ENCODE results near the gene RFX6.
A peak's percentile ranks its signal among the peaks of the same experiment; 100 is the strongest.
"Not testable (repeated sequence)": the region's sequence is repeated elsewhere in the genome, so short reads cannot be mapped to it uniquely, and the experiment has no call there.

RFX6 gene, protein sequence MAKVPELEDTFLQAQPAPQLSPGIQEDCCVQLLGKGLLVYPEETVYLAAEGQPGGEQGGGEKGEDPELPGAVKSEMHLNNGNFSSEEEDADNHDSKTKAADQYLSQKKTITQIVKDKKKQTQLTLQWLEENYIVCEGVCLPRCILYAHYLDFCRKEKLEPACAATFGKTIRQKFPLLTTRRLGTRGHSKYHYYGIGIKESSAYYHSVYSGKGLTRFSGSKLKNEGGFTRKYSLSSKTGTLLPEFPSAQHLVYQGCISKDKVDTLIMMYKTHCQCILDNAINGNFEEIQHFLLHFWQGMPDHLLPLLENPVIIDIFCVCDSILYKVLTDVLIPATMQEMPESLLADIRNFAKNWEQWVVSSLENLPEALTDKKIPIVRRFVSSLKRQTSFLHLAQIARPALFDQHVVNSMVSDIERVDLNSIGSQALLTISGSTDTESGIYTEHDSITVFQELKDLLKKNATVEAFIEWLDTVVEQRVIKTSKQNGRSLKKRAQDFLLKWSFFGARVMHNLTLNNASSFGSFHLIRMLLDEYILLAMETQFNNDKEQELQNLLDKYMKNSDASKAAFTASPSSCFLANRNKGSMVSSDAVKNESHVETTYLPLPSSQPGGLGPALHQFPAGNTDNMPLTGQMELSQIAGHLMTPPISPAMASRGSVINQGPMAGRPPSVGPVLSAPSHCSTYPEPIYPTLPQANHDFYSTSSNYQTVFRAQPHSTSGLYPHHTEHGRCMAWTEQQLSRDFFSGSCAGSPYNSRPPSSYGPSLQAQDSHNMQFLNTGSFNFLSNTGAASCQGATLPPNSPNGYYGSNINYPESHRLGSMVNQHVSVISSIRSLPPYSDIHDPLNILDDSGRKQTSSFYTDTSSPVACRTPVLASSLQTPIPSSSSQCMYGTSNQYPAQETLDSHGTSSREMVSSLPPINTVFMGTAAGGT

DNA sequence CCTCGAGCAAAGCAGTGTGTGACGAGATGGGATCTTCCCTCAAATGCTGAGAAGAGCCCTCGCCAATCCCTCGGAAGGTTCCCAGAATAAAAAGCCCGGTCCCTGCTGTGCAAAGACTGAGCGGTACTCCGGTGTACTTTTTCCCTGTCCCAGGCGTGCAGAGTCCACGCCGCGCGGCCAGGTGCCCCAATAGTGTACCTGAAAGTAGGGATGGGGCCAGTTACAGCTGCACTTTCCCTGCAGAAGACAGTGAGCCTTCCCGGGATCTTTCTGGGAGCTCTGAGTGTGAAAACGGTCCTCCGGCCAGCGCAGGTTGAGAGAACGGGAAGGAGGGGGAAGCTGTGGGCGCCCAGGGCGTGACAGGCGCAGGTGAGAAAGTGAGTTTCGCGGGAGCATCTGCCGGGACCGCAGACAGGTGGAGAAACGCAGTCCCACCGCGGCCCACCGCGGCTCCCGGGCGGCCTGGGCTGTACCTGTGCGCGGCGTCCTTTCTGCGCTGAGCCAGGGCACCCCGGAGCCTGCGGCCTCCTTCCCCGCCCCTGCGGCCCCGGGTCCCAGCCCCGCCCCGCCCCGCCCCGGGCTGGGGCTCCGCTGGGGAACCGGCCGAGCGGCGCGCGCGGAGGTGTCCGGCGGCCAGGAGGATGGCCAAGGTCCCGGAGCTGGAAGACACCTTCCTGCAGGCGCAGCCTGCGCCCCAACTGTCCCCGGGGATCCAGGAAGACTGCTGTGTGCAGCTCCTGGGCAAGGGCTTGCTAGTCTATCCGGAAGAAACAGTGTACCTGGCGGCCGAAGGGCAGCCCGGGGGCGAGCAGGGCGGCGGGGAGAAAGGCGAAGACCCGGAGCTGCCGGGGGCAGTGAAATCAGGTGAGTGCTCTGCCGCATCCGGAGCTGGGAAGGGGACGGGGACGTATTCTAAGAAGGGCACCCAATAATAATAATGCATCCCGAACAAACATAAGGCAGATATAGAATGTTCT is at the start of gene RFX6:
TSS of gene RFX6 (plus strand) at position 608 of the 977 bp plus-strand sequence. CDS start at position 642, 34 bp downstream.
- H3K4me3 ChIP-seq: peak within 1 kb of the TSS; percentile 52

DNA sequence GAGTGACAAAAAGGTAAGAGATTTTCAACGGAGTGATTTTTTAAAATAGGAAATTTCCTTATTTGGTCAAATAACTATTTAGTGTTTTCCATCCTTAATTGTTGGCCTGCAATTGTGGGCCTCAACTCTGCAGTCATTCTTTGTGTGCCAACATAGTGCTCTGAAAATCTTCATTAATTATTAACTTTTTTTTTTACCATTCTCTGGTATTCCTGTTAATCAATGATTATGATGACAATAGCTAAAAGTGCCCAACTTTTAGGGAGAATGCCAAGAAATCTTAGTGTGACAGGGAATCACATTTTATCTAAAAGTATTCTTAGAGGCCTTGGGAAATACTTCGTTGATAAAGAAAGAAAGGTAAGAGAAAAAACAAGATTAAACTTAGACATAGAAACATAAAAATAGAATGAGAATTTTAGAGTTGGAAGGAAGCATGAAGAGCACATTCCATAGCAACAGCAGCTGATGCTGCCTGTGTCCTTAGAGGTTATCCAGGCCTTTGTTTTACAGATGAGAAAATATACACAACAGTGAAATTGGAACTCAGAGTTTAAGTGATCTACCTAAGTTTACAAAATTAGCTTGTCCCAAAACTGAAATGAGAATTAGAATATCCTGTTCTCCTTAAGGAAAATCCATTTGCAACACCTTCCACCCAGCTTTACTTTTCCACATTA is 49.3 kb upstream of the RFX6 start:
- no peak for DNase-seq (ENCODE audit: low spot score)
- Histone ChIP-seq H3K4me3 (no peak overlapping the region), H3K27ac (no peak overlapping the region)
- TF ChIP-seq, protein P1, sequence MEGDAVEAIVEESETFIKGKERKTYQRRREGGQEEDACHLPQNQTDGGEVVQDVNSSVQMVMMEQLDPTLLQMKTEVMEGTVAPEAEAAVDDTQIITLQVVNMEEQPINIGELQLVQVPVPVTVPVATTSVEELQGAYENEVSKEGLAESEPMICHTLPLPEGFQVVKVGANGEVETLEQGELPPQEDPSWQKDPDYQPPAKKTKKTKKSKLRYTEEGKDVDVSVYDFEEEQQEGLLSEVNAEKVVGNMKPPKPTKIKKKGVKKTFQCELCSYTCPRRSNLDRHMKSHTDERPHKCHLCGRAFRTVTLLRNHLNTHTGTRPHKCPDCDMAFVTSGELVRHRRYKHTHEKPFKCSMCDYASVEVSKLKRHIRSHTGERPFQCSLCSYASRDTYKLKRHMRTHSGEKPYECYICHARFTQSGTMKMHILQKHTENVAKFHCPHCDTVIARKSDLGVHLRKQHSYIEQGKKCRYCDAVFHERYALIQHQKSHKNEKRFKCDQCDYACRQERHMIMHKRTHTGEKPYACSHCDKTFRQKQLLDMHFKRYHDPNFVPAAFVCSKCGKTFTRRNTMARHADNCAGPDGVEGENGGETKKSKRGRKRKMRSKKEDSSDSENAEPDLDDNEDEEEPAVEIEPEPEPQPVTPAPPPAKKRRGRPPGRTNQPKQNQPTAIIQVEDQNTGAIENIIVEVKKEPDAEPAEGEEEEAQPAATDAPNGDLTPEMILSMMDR (IDR thresholded peaks at IDR 0.05): no peak

More for the DNA sequence above, at the start of gene RFX6:
- no peak for DNase-seq (ENCODE audit: low spot score)
- TF ChIP-seq, protein P1 (IDR thresholded peaks at IDR 0.05): no peak
- no peak within 1 kb of the TSS for H3K27ac ChIP-seq

DNA sequence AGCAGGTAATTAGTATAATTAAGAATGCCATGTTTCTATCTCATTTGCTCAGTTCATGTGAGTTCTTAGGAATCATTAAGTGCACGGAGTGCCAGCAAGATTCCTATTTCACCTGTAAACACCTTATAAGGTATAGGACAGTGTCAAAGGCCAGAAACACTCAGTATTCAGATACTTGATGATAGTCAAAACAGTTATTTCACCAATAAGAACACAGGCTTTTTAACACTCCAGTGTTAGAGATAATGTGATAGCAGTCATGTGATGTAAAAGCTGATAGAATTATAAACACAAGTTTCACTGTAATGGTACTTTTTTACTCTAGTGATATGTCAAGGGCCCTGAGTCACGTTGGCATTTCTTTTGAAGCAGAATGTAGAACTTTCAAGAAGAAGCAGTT is 48.1 kb upstream of the RFX6 start, which contains the start of gene GPRC6A:
TSS of gene GPRC6A (minus strand) at position 101 of the 400 bp plus-strand sequence. CDS start at position 31, 70 bp downstream.
- DNase-seq (ENCODE audit: low spot score): no peak
- TF ChIP-seq, protein P1 (IDR thresholded peaks at IDR 0.05): no peak
- Histone ChIP-seq H3K4me3 (no peak within 1 kb of the TSS), H3K27ac (no peak within 1 kb of the TSS)

DNA sequence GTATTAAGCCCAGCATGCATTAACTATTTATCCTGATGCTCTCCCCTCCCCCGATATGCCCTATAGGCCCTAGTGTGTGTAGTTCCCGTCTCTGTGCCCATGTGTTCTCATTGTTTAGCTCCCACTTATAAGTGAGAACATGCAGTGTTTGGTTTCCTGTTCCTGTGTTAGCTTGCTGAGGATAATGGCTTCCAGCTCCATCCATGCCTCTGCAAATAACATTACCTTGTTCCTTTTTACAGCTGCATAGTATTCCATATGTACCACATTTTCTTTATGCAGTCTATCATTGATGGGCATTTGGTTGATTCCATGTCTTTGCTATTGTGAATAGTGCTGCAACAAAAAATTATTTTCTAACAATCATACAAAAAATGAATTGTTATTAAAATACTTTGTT is 42.5 kb upstream of the RFX6 start:
- not testable (repeated sequence) for H3K27ac ChIP-seq; H3K4me3 ChIP-seq; DNase-seq (ENCODE audit: low spot score)

DNA sequence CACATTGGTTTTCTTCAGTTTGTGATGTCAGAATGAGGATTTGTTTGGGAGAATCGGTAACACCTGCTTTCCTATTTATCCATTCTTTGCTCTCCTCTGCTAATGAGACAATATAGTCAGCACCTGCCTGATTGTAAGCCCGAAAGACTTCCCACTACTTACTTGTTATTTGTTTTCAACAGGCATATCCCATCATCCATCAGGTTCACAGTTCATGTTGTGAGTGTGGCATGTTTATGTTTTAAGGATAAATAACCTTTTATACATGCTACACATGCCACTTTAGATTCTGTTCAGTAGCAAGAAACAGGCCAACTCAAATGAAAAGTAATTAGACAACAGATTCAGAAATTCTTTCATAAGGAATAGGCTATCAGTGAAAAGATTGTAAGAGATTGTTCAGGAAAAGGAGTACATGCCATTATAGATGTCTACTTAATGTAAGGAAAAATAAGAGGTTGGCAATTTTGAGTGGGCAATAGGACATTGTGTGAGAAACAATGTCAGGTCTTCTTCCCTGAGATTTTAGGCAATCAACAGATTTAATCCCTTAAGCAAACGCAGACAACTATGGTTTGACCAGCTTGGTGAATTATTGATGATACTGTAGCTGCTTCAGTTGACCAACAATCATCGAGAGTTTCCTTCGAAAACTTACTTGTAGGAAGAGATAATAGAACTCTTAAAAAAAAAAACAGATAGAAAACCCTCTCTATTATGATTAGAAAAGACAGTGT is 40.3 kb upstream of the RFX6 start:
- Histone ChIP-seq H3K27ac (no peak overlapping the region), H3K4me3 (no peak overlapping the region)
- TF ChIP-seq, protein P1 (IDR thresholded peaks at IDR 0.05): no peak
- no peak for DNase-seq (ENCODE audit: low spot score)

DNA sequence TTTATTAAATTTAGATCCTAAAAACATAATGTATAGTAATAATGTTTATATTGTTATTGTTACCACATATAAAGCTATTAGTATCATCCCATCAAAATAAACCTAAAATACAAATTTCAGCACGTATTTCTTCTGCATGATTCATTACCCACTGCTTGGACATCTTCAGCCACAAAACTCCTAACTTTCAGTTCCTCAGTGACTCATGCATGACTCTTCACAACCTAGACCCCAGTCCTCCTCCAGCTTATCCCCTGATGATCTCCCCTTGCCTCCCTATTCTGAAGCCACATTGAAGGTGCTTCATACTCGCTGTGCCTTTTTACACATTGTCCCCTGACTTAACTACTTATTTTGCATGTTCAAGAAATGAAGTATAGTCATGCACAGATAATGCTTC is 37.0 kb upstream of the RFX6 start:
- no peak for DNase-seq (ENCODE audit: low spot score)

More for the DNA sequence above, 37.0 kb upstream of the RFX6 start:
- no peak overlapping the region for H3K4me3 ChIP-seq
- no peak overlapping the region for H3K27ac ChIP-seq
- TF ChIP-seq, protein P1 (IDR thresholded peaks at IDR 0.05): no peak
